MCF 10A (cell line): ENCODE measurements around the gene ATP5F1C. TPM values are rescaled to one million over a fixed set of nuclear protein-coding genes. Genes with fewer than 3 reads are reported as not detected.

ENCODE experiments used
- BruUV-seq: library from RNA; stranded (reverse); fragments of 400-500 nt; replicated peaks from 2 replicates; lab custom pipeline; 2021; lab: Mats Ljungman, UMichigan
- CTCF ChIA-PET: fragments of 300-600 bp; sonication (Branson Sonifier 250); formaldehyde crosslinking; extraction: SDS; loops from one replicate; lab custom pipeline; 2021; ENCODE audit warnings: antibody characterized with exemption, inconsistent platforms; lab: Yijun Ruan, JAX
- POLR2A ChIA-PET: fragments of 300-600, 350-650 bp; sonication (Branson Sonifier 250); formaldehyde crosslinking; extraction: SDS; loops from one replicate; lab custom pipeline; 2020; ENCODE audit warnings: antibody characterized with exemption, inconsistent platforms; lab: Yijun Ruan, JAX
- DNase-seq: peaks from one replicate; pipeline ENCODE4 v3.0.0-alpha.2; 2018; ENCODE audit not compliant: unreplicated experiment
- H3K27ac Mint-ChIP-seq: one replicate; pipeline ENCODE4 v1.8.0; 2022; ENCODE audit warnings: mild to moderate bottlenecking, low read depth, mixed read lengths; ENCODE audit not compliant: unreplicated experiment
- H3K27me3 Mint-ChIP-seq: one replicate; pipeline ENCODE4 v1.8.0; 2022; ENCODE audit warnings: mixed read lengths; ENCODE audit not compliant: insufficient read depth, unreplicated experiment
- H3K36me3 Mint-ChIP-seq: one replicate; pipeline ENCODE4 v1.8.0; 2022; ENCODE audit warnings: mild to moderate bottlenecking, moderate library complexity, mixed read lengths; ENCODE audit not compliant: insufficient read depth, unreplicated experiment
- H3K4me1 Mint-ChIP-seq: one replicate; pipeline ENCODE4 v1.8.0; 2022; ENCODE audit warnings: mixed read lengths; ENCODE audit not compliant: insufficient read depth, unreplicated experiment
- H3K4me3 Mint-ChIP-seq: one replicate; pipeline ENCODE4 v1.8.0; 2022; ENCODE audit warnings: mild to moderate bottlenecking, moderate library complexity, mixed read lengths; ENCODE audit not compliant: unreplicated experiment
- H3K9me3 Mint-ChIP-seq: one replicate; pipeline ENCODE4 v1.8.0; 2022; ENCODE audit warnings: mixed read lengths; ENCODE audit not compliant: unreplicated experiment
- intact Hi-C: fragments of 100-400 bp; cut with micrococcal nuclease; formaldehyde crosslinking; loops from 2 replicates; pipeline ENCODE4 v1.14.1; 2022
- total RNA-seq: library from RNA; stranded (reverse); gene quantifications from 2 replicates; pipeline ENCODE4 v1.2.3, GENCODE V29; 2022
- TF ChIP-seq, protein P1 (sequence below): fragments of 200-600 bp; IDR thresholded peaks from one replicate; pipeline ENCODE4 v1.8.0; 2022; ENCODE audit warnings: antibody characterized with exemption, mild to moderate bottlenecking; ENCODE audit not compliant: unreplicated experiment

ATP5F1C gene
- total RNA-seq, 1 experiment from 2014 or later, result 281 TPM

DNA sequence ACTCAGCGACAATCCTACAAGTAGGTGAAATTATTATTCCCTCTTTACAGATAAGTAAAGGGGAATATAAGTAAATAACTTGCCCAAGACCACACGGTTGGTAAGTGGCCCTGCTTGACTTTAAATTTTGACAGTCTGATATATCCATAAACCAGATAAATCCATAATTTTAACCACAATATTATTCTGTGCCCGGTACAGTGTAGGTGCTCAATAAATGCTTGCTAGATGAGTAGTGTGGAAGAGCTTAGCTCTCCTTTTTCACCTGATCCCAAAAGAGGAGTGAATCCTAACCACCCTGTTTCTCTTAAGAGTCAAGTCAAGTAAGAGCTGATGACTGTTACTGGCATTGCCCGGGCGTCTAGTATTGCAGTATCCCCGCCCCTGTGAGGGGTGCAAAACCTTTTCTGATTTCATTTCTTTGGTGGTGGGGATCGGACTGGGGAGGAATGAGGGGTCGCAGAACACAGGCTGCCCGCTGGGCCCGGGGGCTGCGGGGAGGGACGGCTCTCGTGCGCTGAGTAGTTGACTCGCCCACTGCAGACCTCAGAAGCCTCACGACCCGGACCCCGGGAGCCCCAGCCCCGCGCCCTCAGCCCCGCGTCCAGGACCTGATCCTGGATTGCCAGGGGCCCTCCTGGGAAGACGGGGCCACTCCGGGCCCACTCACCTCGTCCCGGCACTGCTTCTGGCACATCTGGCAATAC, 674 bp upstream of the ATP5F1C start:
- TF ChIP-seq, protein P1, sequence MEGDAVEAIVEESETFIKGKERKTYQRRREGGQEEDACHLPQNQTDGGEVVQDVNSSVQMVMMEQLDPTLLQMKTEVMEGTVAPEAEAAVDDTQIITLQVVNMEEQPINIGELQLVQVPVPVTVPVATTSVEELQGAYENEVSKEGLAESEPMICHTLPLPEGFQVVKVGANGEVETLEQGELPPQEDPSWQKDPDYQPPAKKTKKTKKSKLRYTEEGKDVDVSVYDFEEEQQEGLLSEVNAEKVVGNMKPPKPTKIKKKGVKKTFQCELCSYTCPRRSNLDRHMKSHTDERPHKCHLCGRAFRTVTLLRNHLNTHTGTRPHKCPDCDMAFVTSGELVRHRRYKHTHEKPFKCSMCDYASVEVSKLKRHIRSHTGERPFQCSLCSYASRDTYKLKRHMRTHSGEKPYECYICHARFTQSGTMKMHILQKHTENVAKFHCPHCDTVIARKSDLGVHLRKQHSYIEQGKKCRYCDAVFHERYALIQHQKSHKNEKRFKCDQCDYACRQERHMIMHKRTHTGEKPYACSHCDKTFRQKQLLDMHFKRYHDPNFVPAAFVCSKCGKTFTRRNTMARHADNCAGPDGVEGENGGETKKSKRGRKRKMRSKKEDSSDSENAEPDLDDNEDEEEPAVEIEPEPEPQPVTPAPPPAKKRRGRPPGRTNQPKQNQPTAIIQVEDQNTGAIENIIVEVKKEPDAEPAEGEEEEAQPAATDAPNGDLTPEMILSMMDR, result no peak
- H3K27ac Mint-ChIP-seq, result no peak overlapping the region
- TSS peak; percentile 59 for BruUV-seq
- no peak overlapping the region for H3K4me3 Mint-ChIP-seq
- no peaks in the 10 kb centered on the region for H3K27me3 Mint-ChIP-seq
- peak; percentile 18 for DNase-seq
- ChIA-PET CTCF (interaction anchor here (1.1 to 1.4 kb wide), 3 partner anchors 30 to 262 kb away, joined by 3 to 11 read pairs (median 7); no protein-coding TSS in a partner anchor), POLR2A (interaction anchor here (0.6 to 3.5 kb wide), 33 partner anchors 8 to 1836 kb away, joined by 3 to 129 read pairs (median 4); partner anchors contain the start of gene TAF3)
- intact Hi-C loops, result no loop called here
- H3K4me1 Mint-ChIP-seq, result peaks cover 37% of the 10 kb centered on the region
- no peaks in the 10 kb centered on the region for H3K9me3 Mint-ChIP-seq
- H3K36me3 Mint-ChIP-seq, result peaks cover 30% of the 10 kb centered on the region

DNA sequence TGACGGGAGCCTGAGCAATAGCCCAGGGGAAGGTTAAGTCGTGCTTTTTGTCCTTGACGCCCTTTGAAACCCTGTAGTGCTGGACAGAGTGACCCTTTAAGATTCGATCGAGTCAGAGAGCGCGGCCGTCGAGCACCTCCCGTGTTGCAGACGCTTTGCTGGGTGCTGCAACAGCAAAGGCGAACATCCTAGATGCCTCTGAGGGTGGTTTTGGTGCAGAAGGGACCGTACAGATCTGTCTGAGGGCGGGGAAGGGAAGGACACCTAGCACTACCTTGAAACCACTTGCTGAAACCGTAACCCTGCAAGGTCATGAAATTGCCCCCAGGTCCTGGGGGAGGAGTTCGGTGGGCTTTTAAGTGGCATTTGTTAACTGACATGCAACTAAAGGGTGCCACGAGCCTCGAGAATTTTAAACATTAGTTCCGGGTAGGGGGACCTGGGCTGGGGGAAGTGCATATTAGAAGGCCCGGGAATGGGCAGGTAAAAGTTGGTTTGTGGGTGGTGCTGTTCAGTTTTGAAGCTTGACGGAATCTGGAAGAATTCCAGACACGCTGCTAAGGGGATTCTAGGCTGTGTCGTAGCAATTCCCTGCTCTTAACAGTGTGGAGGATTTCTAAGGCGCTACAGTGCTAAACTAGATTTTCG, 786 bp downstream of the ATP5F1C start:
- POLR2A ChIA-PET, result interaction anchor here (0.5 to 3.5 kb wide), 31 partner anchors 9 to 1467 kb away, joined by 3 to 129 read pairs (median 3); partner anchors contain the start of gene TAF3
- BruUV-seq, result TSS peak; percentile 37
- H3K27me3 Mint-ChIP-seq, result no peaks in the 10 kb centered on the region
- no peaks in the 10 kb centered on the region for H3K9me3 Mint-ChIP-seq
- peaks cover 29% of the 10 kb centered on the region for H3K36me3 Mint-ChIP-seq
- no peak overlapping the region for H3K4me3 Mint-ChIP-seq
- peak; percentile 65 for DNase-seq
- H3K27ac Mint-ChIP-seq, result no peak overlapping the region
- CTCF ChIA-PET, result interaction anchor here (0.7 to 1.2 kb wide), 4 partner anchors 28 to 330 kb away, joined by 3 read pairs; no protein-coding TSS in a partner anchor
- peaks cover 37% of the 10 kb centered on the region for H3K4me1 Mint-ChIP-seq
- TF ChIP-seq, protein P1, result no peak
- intact Hi-C loops, result loop anchor here (1.0 kb wide), 1 partner anchor 30 kb away; the partner anchor contains the start of gene TAF3

DNA sequence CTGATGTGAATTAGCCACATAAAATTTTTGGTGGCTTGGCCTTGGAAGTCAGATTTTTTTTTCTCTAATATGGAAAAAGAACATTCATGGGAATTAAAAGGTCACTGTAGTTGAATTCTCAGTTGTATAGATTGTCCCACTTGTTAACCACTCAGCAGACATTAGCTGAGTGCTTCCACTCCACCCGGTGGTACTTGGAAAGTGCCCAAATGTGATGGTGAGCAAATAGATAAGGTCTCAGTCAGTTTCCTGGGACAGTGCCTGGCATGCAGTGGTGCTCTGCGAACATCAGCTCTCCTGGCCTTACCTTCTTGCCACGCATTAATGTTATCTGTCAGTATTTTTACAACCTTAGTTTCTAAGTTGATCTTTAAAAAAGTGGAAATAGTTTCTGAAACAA, 1.4 kb downstream of the ATP5F1C start:
- ChIA-PET POLR2A (interaction anchor here (0.6 to 3.5 kb wide), 10 partner anchors 9 to 1365 kb away, joined by 3 to 129 read pairs (median 16); partner anchors contain the start of gene TAF3), CTCF (interaction anchor here (0.5 to 1.2 kb wide), 4 partner anchors 29 to 177 kb away, joined by 3 read pairs; partner anchors contain the start of gene TAF3)
- intact Hi-C loops, result no loop called here
- no peak overlapping the region for H3K4me3 Mint-ChIP-seq
- no peaks in the 10 kb centered on the region for H3K9me3 Mint-ChIP-seq
- H3K27ac Mint-ChIP-seq, result no peak overlapping the region
- DNase-seq, result peak; percentile 23
- peaks cover 29% of the 10 kb centered on the region for H3K36me3 Mint-ChIP-seq
- no peaks in the 10 kb centered on the region for H3K27me3 Mint-ChIP-seq
- TF ChIP-seq, protein P1, result no peak
- H3K4me1 Mint-ChIP-seq, result peaks cover 33% of the 10 kb centered on the region
- no TSS peak for BruUV-seq

DNA sequence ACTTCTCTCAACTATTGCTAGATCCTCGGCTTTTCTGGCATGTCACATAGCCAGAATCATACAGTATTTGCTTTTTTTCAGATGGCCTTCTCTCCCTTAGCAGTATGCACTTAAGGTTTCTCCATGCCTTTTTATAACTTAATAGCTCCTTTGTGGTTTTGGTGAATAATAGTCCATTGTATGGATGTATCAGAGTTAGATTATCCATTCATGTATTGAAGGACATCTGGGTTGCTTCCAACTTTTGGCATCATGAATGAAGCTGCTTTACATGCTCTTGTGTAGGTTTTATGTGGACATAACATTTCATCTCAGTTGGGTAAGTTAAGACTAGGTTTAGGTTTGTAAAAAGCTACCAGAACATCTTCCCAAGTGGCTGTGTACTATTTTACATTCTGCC, 4.6 kb downstream of the ATP5F1C start:
- POLR2A ChIA-PET, result interaction anchor here (1.6 to 2.4 kb wide), 2 partner anchors 16 to 26 kb away, joined by 9 to 17 read pairs; partner anchors contain the start of gene TAF3

More for the DNA sequence above, 4.6 kb downstream of the ATP5F1C start:
- intact Hi-C loops, result no loop called here
- peaks cover 46% of the 10 kb centered on the region for H3K36me3 Mint-ChIP-seq
- no peaks in the 10 kb centered on the region for H3K9me3 Mint-ChIP-seq
- peak overlapping the region; percentile 52 for H3K27ac Mint-ChIP-seq
- CTCF ChIA-PET, result interaction anchor here (0.8 to 1.4 kb wide), 3 partner anchors 23 to 1512 kb away, joined by 3 to 4 read pairs (median 3); no protein-coding TSS in a partner anchor
- TF ChIP-seq, protein P1, result no peak
- no peaks in the 10 kb centered on the region for H3K27me3 Mint-ChIP-seq
- DNase-seq, result no peak
- H3K4me1 Mint-ChIP-seq, result peaks cover 48% of the 10 kb centered on the region
- no peak overlapping the region for H3K4me3 Mint-ChIP-seq
- BruUV-seq, result no TSS peak
